PFSK-1 (cell line): ENCODE data around the gene XPNPEP2.

ENCODE experiments used
- FOXP2 ChIP-seq: optimal IDR thresholded peaks from 2 replicates; pipeline ENCODE3; 2011; ENCODE audit warnings: borderline replicate concordance, control low read depth, inconsistent platforms; ENCODE audit not compliant: insufficient read depth; ENCODE audit errors: extremely low read length, extremely low read depth
- POLR2AphosphoS5 ChIP-seq: IDR thresholded peaks from 2 replicates; pipeline ENCODE4 v1.6.1; 2012; ENCODE audit warnings: low read depth, mild to moderate bottlenecking, control low read depth, low read length, moderate library complexity
- REST ChIP-seq, 2 experiments: IDR thresholded peaks; 2 replicates each; pipeline versions ENCODE4 v1.6.1 to v1.8.0; 2011 to 2012; ENCODE audit warnings: low read depth in 2 of 2, low read length in 2 of 2, control low read depth in 1 of 2, inconsistent platforms in 1 of 2, mild to moderate bottlenecking in 1 of 2, moderate library complexity in 1 of 2; ENCODE audit not compliant: insufficient read depth in 1 of 2
- SIN3A ChIP-seq: IDR thresholded peaks from 2 replicates; pipeline ENCODE4 v1.6.1; 2012; ENCODE audit warnings: mild to moderate bottlenecking, low read length, moderate library complexity, borderline replicate concordance; ENCODE audit not compliant: insufficient read depth
- TAF1 ChIP-seq: IDR thresholded peaks from 2 replicates; pipeline ENCODE4 v1.6.1; 2012; ENCODE audit warnings: low read length, control low read depth, borderline replicate concordance; ENCODE audit not compliant: insufficient read depth

The XPNPEP2 gene

GRCh38 chrX:129762448-129762847 is 23.7 kb downstream of the XPNPEP2 start:
- no peak for TF ChIP-seq TAF1
- TF ChIP-seq REST (IDR thresholded peaks at IDR 0.05; ENCODE audit: insufficient read depth in 1 of 2, low read depth in 2 of 2, low read length in 2 of 2) = no peak
- TF ChIP-seq POLR2AphosphoS5 = no peak
- no peak for TF ChIP-seq FOXP2
- no peak for TF ChIP-seq SIN3A

DNA sequence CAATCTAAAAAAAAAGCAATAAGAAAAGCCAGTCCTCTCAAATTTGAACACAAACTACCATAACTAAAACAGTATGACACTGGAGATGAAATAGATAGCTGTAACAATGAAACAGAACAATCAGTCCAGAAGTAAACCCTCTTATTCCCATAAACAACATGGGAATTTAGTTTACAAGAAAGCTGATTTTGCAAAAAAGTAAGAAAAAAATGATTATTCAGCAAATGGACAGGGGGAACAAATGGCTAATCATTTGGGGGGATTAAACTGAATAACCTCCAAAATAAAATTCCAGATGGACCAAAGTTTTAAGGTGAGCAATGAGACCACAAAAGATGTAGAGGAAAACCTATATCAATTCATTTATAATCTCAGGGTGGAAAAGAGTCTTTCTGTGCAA is 24.9 kb downstream of the XPNPEP2 start:
- no peak for TF ChIP-seq TAF1
- no peak for TF ChIP-seq SIN3A
- no peak for TF ChIP-seq FOXP2
- no peak for TF ChIP-seq REST (IDR thresholded peaks at IDR 0.05; ENCODE audit: insufficient read depth in 1 of 2, low read depth in 2 of 2, low read length in 2 of 2)
- TF ChIP-seq POLR2AphosphoS5 = no peak

DNA sequence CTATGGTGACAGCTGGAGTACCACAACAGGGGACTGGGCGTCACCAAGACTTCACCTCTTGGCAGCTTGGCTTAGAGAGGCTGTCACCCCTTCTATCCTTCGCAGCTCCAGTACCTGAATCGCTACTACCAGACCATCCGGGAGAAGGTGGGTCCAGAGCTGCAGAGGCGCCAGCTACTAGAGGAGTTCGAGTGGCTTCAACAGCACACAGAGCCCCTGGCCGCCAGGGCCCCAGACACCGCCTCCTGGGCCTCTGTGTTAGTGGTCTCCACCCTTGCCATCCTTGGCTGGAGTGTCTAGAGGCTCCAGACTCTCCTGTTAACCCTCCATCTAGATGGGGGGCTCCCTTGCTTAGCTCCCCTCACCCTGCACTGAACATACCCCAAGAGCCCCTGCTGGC is 29.4 kb downstream of the XPNPEP2 start:
- no peak for TF ChIP-seq SIN3A
- TF ChIP-seq POLR2AphosphoS5 = no peak
- no peak for TF ChIP-seq TAF1
- TF ChIP-seq FOXP2 = no peak
- no peak for TF ChIP-seq REST (IDR thresholded peaks at IDR 0.05; ENCODE audit: insufficient read depth in 1 of 2, low read depth in 2 of 2, low read length in 2 of 2)

- TF ChIP-seq POLR2AphosphoS5 (no peak), REST (IDR thresholded peaks at IDR 0.05; ENCODE audit: insufficient read depth in 1 of 2, low read depth in 2 of 2, low read length in 2 of 2) (no peak), TAF1 (no peak)
Measured at GRCh38 chrX:129768586-129769466, 30.0 kb downstream of the XPNPEP2 start.
